H7 (cell line): Measurements from ENCODE around the gene MEIOC. TPM values are rescaled to one million over a fixed set of nuclear protein-coding genes. Genes with fewer than 3 reads are reported as not detected.
"Not testable (repeated sequence)": the region's sequence is repeated elsewhere in the genome, so short reads cannot be mapped to it uniquely, and the experiment has no call there.

ENCODE experiments used
- DNase-seq: peaks from one replicate; pipeline ENCODE4 v3.0.0; 2012
- H3K27me3 ChIP-seq: 2 replicates; pipeline ENCODE4 v1.6.0; 2011; ENCODE audit warnings: mild to moderate bottlenecking, low read length; ENCODE audit not compliant: control insufficient read depth, insufficient read depth
- H3K36me3 ChIP-seq: replicated peaks from 2 replicates; pipeline ENCODE4 v1.5.1; 2011; ENCODE audit warnings: low read length; ENCODE audit not compliant: control insufficient read depth, insufficient read depth
- H3K4me3 ChIP-seq: 2 replicates; pipeline ENCODE4 v1.5.1; 2011; ENCODE audit warnings: low read depth, mild to moderate bottlenecking, control low read depth, low read length, moderate library complexity; ENCODE audit not compliant: insufficient read depth
- total RNA-seq: library from RNA; depleted of rRNA; stranded (reverse); fragments of >200 nt; shearing (Covaris generic); gene quantifications from 2 replicates; pipeline ENCODE4 v1.2.3, GENCODE V29; 2014

The MEIOC gene
- total RNA-seq, 1 experiment from 2014 or later: 1.9 TPM

GRCh38 chr17:44666006-44666405, 9.7 kb downstream of the MEIOC start:
- no peak for DNase-seq
- Histone ChIP-seq H3K36me3 (no peaks in the 10 kb centered on the region), H3K4me3 (no peak overlapping the region), H3K27me3 (no peaks in the 10 kb centered on the region)

- no peaks in the 10 kb centered on the region for H3K36me3 ChIP-seq
- no peak for DNase-seq
- no peak overlapping the region for H3K4me3 ChIP-seq
- no peaks in the 10 kb centered on the region for H3K27me3 ChIP-seq
Measured at GRCh38 chr17:44672479-44673093, 16.3 kb downstream of the MEIOC start.

- H3K27me3 ChIP-seq: no peaks in the 10 kb centered on the region
- peaks cover 4% of the 10 kb centered on the region for H3K36me3 ChIP-seq
- H3K4me3 ChIP-seq: no peak overlapping the region
- no peak for DNase-seq
Measured at GRCh38 chr17:44673893-44674292, 17.6 kb downstream of the MEIOC start.

- Histone ChIP-seq H3K36me3 (peaks cover 11% of the 10 kb centered on the region), H3K27me3 (no peaks in the 10 kb centered on the region), H3K4me3 (no peak overlapping the region)
- DNase-seq: no peak
Measured at GRCh38 chr17:44677136-44677535, 20.9 kb downstream of the MEIOC start.

- not testable (repeated sequence) for H3K27me3 ChIP-seq, H3K4me3 ChIP-seq, DNase-seq
- H3K36me3 ChIP-seq: peaks cover 13% of the 10 kb centered on the region
Measured at GRCh38 chr17:44683303-44683702, 27.0 kb downstream of the MEIOC start.

- Histone ChIP-seq H3K27me3 (no peaks in the 10 kb centered on the region), H3K4me3 (no peak overlapping the region), H3K36me3 (peaks cover 1% of the 10 kb centered on the region)
- DNase-seq: no peak
Measured at GRCh38 chr17:44687756-44688155, 31.5 kb downstream of the MEIOC start.

- DNase-seq: no peak
- peaks cover 1% of the 10 kb centered on the region for H3K36me3 ChIP-seq
- no peak overlapping the region for H3K4me3 ChIP-seq
- H3K27me3 ChIP-seq: no peaks in the 10 kb centered on the region
Measured at GRCh38 chr17:44688200-44688599, 31.9 kb downstream of the MEIOC start.

- peaks cover under 1% of the 10 kb centered on the region for H3K36me3 ChIP-seq
- no peaks in the 10 kb centered on the region for H3K27me3 ChIP-seq
- peak overlapping the region; percentile 98 for H3K4me3 ChIP-seq
- DNase-seq: peak; percentile 76
Measured at GRCh38 chr17:44688675-44689476, 32.6 kb downstream of the MEIOC start.

- no peaks in the 10 kb centered on the region for H3K27me3 ChIP-seq
- DNase-seq: peak; percentile 97
- H3K36me3 ChIP-seq: no peaks in the 10 kb centered on the region
- H3K4me3 ChIP-seq: peak within 1 kb of the TSS; percentile 98
Measured at GRCh38 chr17:44689477-44690217, 33.4 kb downstream of the MEIOC start, which contains the start of gene CCDC43. Gene CCDC43, minus strand, starts transcription at chr17:44689776. Its CDS starts 23 bp downstream, at chr17:44689753.

GRCh38 chr17:44690746-44691306, 34.6 kb downstream of the MEIOC start:
- not testable (repeated sequence) for H3K36me3 ChIP-seq, H3K27me3 ChIP-seq, H3K4me3 ChIP-seq
- peak; percentile 44 for DNase-seq

GRCh38 chr17:44693609-44694008, 37.3 kb downstream of the MEIOC start:
- no peaks in the 10 kb centered on the region for H3K36me3 ChIP-seq
- no peaks in the 10 kb centered on the region for H3K27me3 ChIP-seq
- H3K4me3 ChIP-seq: no peak overlapping the region
- DNase-seq: no peak

- DNase-seq, H3K36me3 ChIP-seq, H3K4me3 ChIP-seq, H3K27me3 ChIP-seq: not testable (repeated sequence)
Measured at GRCh38 chr17:44700288-44700687, 44.0 kb downstream of the MEIOC start.

- Histone ChIP-seq H3K4me3 (peak overlapping the region; percentile 80), H3K27me3 (no peaks in the 10 kb centered on the region), H3K36me3 (no peaks in the 10 kb centered on the region)
- no peak for DNase-seq
Measured at GRCh38 chr17:44707755-44708400, 51.6 kb downstream of the MEIOC start.
